ENCODE measurements around the gene COA3.

- TF ChIP-seq CTCF (conservative IDR thresholded peaks at IDR 0.05; ENCODE audit: low read length) (no peak), EZH2phosphoT487 (IDR thresholded peaks at IDR 0.05; ENCODE audit: borderline replicate concordance) (no peak)
These were observed 19.4 kb upstream of the COA3 start for GRCh38 chr17:42817866-42818265.

Measured in Loucy (cell line).